Adrenal gland (tissue), 5 donors: ENCODE measurements around the gene BTN3A1.

Experiments
- POLR2A ChIP-seq, 2 donors: fragments of 450-650 bp; IDR thresholded peaks; one replicate each; pipeline ENCODE4 v1.6.1; 2017; ENCODE audit warnings: antibody characterized with exemption in 2 of 2, mild to moderate bottlenecking in 2 of 2, moderate library complexity in 1 of 2
- TF ChIP-seq, protein P1 (sequence below), 6 experiments: fragments of 450-650 bp in 4 of 6; fragments of 200-600 bp in 2 of 6; sonication (generic) in 1 of 6; IDR thresholded peaks; 1 replicate in 5 of 6; 2 replicates in 1 of 6; pipeline versions ENCODE4 v1.5.1 to v1.8.0; 2016 to 2021; ENCODE audit warnings: antibody characterized with exemption in 6 of 6, mild to moderate bottlenecking in 2 of 6, moderate library complexity in 1 of 6
- donor health status: DM: no; HTN: no; CAD: no.

DNA sequence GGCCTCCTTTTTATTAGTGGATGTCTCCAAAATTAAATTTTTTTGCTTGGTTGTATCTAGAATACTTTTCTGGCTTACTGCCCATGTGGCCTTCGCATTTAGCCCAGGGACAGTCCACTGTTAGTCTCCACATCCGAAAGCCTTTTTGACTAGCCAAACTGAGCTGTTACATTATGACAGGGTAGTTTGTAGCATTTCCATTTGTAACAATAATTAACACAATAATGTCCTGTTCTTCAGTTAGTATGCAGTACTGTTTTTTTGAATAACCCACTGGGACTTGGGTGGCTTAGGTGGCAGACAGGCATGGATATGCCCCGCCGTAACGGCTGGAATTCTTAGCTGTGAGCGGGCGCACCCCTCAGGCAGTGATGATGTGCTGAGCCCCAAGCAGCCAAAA, 49.8 kb upstream of the BTN3A1 start:
- TF ChIP-seq POLR2A (IDR thresholded peaks at IDR 0.05) = no peak
- TF ChIP-seq, protein P1, sequence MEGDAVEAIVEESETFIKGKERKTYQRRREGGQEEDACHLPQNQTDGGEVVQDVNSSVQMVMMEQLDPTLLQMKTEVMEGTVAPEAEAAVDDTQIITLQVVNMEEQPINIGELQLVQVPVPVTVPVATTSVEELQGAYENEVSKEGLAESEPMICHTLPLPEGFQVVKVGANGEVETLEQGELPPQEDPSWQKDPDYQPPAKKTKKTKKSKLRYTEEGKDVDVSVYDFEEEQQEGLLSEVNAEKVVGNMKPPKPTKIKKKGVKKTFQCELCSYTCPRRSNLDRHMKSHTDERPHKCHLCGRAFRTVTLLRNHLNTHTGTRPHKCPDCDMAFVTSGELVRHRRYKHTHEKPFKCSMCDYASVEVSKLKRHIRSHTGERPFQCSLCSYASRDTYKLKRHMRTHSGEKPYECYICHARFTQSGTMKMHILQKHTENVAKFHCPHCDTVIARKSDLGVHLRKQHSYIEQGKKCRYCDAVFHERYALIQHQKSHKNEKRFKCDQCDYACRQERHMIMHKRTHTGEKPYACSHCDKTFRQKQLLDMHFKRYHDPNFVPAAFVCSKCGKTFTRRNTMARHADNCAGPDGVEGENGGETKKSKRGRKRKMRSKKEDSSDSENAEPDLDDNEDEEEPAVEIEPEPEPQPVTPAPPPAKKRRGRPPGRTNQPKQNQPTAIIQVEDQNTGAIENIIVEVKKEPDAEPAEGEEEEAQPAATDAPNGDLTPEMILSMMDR (IDR thresholded peaks at IDR 0.05) = no peak
